GM12873 (cell line): Measurements from ENCODE around the gene TBCE.

Source experiments
- CTCF ChIP-seq: IDR thresholded peaks from 2 replicates; pipeline ENCODE4 v1.5.1; 2012; ENCODE audit warnings: low read depth, mild to moderate bottlenecking, moderate library complexity, low read length, control low read depth; ENCODE audit not compliant: insufficient read depth; ENCODE audit errors: missing control alignments

The TBCE gene

GRCh38 chr1:235336903-235337302 lies 30.3 kb upstream of the TBCE start:
- no peak for TF ChIP-seq CTCF

GRCh38 chr1:235339746-235340145 lies 27.5 kb upstream of the TBCE start:
- TF ChIP-seq CTCF = no peak

- no peak for TF ChIP-seq CTCF
Observed at GRCh38 chr1:235341334-235341733, 25.9 kb upstream of the TBCE start.

GRCh38 chr1:235342039-235342438 lies 25.2 kb upstream of the TBCE start:
- TF ChIP-seq CTCF = no peak

- TF ChIP-seq CTCF = no peak
Observed at GRCh38 chr1:235342471-235342870, 24.8 kb upstream of the TBCE start.

- no peak for TF ChIP-seq CTCF
Observed at GRCh38 chr1:235343726-235344125, 23.5 kb upstream of the TBCE start.

- no peak for TF ChIP-seq CTCF
Observed at GRCh38 chr1:235351441-235351840, 15.8 kb upstream of the TBCE start.
